ENCODE data around the gene VIM. TPM values are rescaled to one million over a fixed set of nuclear protein-coding genes. Genes with fewer than 3 reads are reported as not detected.
A peak's percentile ranks its signal among the peaks of the same experiment; 100 is the strongest.

VIM gene
- total and polyA plus RNA-seq, 2 experiments from 2014 or later = 302 to 1,051 TPM

- Histone ChIP-seq H3K36me3 (replicated peaks; ENCODE audit: insufficient read depth, low read depth) (no peaks in the 10 kb centered on the region), H3K27me3 (no peaks in the 10 kb centered on the region), H3K9me3 (ENCODE audit: low read depth) (no peaks in the 10 kb centered on the region), H3K4me1 (ENCODE audit: insufficient read depth) (peaks cover 16% of the 10 kb centered on the region), H4K20me1 (ENCODE audit: insufficient read depth, poor library complexity, severe bottlenecking) (no peaks in the 10 kb centered on the region), H3K27ac (no peak overlapping the region), H3K4me3 (no peak overlapping the region), H3K79me2 (no peaks in the 10 kb centered on the region), H3K9me2 (replicated peaks; ENCODE audit: insufficient read depth) (no peaks in the 10 kb centered on the region), H3K4me2 (no peak overlapping the region), H2AFZ (no peak overlapping the region)
- no peak for DNase-seq (ENCODE audit: low spot score)
- WGBS (ENCODE audit: low lambda C conversion rate, missing lambda C conversion rate) = 90% methylated on average over 3 of the region's 3 CpGs
- no peak for TF ChIP-seq EZH2phosphoT487 (IDR thresholded peaks at IDR 0.05; ENCODE audit: low read depth, severe bottlenecking, unreplicated experiment)
- TF ChIP-seq, protein P1, sequence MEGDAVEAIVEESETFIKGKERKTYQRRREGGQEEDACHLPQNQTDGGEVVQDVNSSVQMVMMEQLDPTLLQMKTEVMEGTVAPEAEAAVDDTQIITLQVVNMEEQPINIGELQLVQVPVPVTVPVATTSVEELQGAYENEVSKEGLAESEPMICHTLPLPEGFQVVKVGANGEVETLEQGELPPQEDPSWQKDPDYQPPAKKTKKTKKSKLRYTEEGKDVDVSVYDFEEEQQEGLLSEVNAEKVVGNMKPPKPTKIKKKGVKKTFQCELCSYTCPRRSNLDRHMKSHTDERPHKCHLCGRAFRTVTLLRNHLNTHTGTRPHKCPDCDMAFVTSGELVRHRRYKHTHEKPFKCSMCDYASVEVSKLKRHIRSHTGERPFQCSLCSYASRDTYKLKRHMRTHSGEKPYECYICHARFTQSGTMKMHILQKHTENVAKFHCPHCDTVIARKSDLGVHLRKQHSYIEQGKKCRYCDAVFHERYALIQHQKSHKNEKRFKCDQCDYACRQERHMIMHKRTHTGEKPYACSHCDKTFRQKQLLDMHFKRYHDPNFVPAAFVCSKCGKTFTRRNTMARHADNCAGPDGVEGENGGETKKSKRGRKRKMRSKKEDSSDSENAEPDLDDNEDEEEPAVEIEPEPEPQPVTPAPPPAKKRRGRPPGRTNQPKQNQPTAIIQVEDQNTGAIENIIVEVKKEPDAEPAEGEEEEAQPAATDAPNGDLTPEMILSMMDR (IDR thresholded peaks at IDR 0.05; ENCODE audit: poor library complexity) = no peak
- no peak for TF ChIP-seq EZH2 (IDR thresholded peaks at IDR 0.05; ENCODE audit: borderline replicate concordance)
Observed at GRCh38 chr10:17255512-17255911, 27.5 kb downstream of the VIM start.

DNA sequence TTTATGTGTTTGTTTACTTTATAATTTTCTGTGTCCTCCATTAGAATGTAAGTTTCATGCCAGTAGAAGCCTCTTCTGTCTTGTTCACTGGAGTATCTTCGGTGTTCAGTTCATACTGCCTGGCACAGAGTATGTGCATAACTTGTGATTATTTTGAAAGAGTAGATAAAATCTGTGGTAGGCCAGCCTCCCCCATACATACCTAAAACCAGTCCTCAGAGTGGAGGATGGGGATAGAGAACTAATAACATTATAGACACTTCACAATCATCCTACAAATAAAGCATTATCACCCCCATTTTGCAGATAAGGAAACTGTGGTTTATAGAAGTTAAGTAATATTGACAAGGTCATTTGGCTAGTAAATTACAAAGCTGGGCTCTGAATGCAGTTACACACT is 28.0 kb downstream of the VIM start:
- Histone ChIP-seq H3K79me2 (no peaks in the 10 kb centered on the region), H3K9me2 (replicated peaks; ENCODE audit: insufficient read depth) (no peaks in the 10 kb centered on the region), H3K36me3 (replicated peaks; ENCODE audit: insufficient read depth, low read depth) (no peaks in the 10 kb centered on the region), H3K4me3 (no peak overlapping the region), H3K9me3 (ENCODE audit: low read depth) (no peaks in the 10 kb centered on the region), H3K4me2 (no peak overlapping the region), H2AFZ (no peak overlapping the region), H4K20me1 (ENCODE audit: insufficient read depth, poor library complexity, severe bottlenecking) (no peaks in the 10 kb centered on the region), H3K27me3 (no peaks in the 10 kb centered on the region), H3K4me1 (ENCODE audit: insufficient read depth) (peaks cover 16% of the 10 kb centered on the region), H3K27ac (no peak overlapping the region)
- no peak for DNase-seq (ENCODE audit: low spot score)
- TF ChIP-seq, protein P1 (IDR thresholded peaks at IDR 0.05; ENCODE audit: poor library complexity) = no peak
- TF ChIP-seq EZH2 (IDR thresholded peaks at IDR 0.05; ENCODE audit: borderline replicate concordance) (no peak), EZH2phosphoT487 (IDR thresholded peaks at IDR 0.05; ENCODE audit: low read depth, severe bottlenecking, unreplicated experiment) (no peak)
- 82% methylated on average over 1 of the region's 1 CpG for WGBS (ENCODE audit: low lambda C conversion rate, missing lambda C conversion rate)

DNA sequence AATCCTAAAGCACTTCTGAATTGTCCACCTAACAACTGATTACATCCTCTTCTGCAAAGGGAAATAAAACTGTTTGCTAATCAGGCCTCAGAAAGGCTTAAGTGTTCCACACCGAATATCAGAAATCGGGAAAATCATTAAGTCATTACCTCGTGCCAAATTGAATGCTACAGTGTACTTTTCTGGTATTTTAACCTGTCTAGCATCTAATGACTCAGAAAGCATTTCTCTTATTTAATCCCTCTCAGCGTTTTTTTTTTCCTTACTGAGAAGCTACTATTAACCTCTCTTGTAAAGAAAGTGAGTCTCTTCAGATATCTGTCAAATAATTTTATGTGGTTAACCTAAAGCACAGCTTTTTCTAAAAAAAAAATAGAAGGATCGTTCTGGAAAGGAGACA is 28.6 kb downstream of the VIM start:
- H3K9me2 ChIP-seq (replicated peaks; ENCODE audit: insufficient read depth) = no peaks in the 10 kb centered on the region
- no peak overlapping the region for H3K27ac ChIP-seq
- 59% methylated on average over 5 of the region's 5 CpGs for WGBS (ENCODE audit: low lambda C conversion rate, missing lambda C conversion rate)
- H3K27me3 ChIP-seq = no peaks in the 10 kb centered on the region
- no peaks in the 10 kb centered on the region for H3K36me3 ChIP-seq (replicated peaks; ENCODE audit: insufficient read depth, low read depth)
- H3K4me2 ChIP-seq = peak overlapping the region; percentile 5
- H3K4me1 ChIP-seq (ENCODE audit: insufficient read depth) = peaks cover 16% of the 10 kb centered on the region
- no peaks in the 10 kb centered on the region for H4K20me1 ChIP-seq (ENCODE audit: insufficient read depth, poor library complexity, severe bottlenecking)
- no peaks in the 10 kb centered on the region for H3K79me2 ChIP-seq
- H2AFZ ChIP-seq = no peak overlapping the region
- DNase-seq (ENCODE audit: low spot score) = no peak
- H3K9me3 ChIP-seq (ENCODE audit: low read depth) = no peaks in the 10 kb centered on the region
- TF ChIP-seq EZH2 (IDR thresholded peaks at IDR 0.05; ENCODE audit: borderline replicate concordance) (no peak), EZH2phosphoT487 (IDR thresholded peaks at IDR 0.05; ENCODE audit: low read depth, severe bottlenecking, unreplicated experiment) (no peak)
- TF ChIP-seq, protein P1 (IDR thresholded peaks at IDR 0.05; ENCODE audit: poor library complexity) = no peak
- no peak overlapping the region for H3K4me3 ChIP-seq
